Loucy (cell line): ENCODE measurements around the gene CDKN1C.

ENCODE experiments used
- CTCF ChIP-seq: fragments of 200-600 bp; sonication (generic); conservative IDR thresholded peaks from 2 replicates; pipeline ENCODE4 v1.5.1; 2014; ENCODE audit warnings: mild to moderate bottlenecking, antibody characterized with exemption, low read length
- EZH2phosphoT487 ChIP-seq: fragments of 200-600 bp; IDR thresholded peaks from 2 replicates; pipeline ENCODE4 v1.6.1; 2018; ENCODE audit warnings: antibody characterized with exemption, mild to moderate bottlenecking, moderate library complexity, borderline replicate concordance

GRCh38 chr11:2842876-2843275 is 42.7 kb downstream of the CDKN1C start:
- no peak for TF ChIP-seq CTCF
- no peak for TF ChIP-seq EZH2phosphoT487
